SK-N-SH treated with all-trans-retinoic acid at 6 μM for 48 hours (cell line): ENCODE measurements around the gene PLEKHG3.

Source experiments
- ARNTL ChIP-seq: fragments of 450-650 bp; formaldehyde crosslinking; IDR thresholded peaks from 2 replicates; pipeline ENCODE4 v1.5.0; 2020; ENCODE audit warnings: low read depth, mild to moderate bottlenecking, moderate library complexity, borderline replicate concordance
- CSDC2 ChIP-seq: fragments of 250-450 bp; sonication (Bioruptor Pico); IDR thresholded peaks from 2 replicates; pipeline ENCODE4 v1.5.0; 2020; ENCODE audit warnings: mild to moderate bottlenecking, moderate library complexity
- OSR1 ChIP-seq: fragments of 250-450 bp; sonication (Bioruptor Pico); IDR thresholded peaks from 2 replicates; pipeline ENCODE4 v1.8.0; 2022; ENCODE audit warnings: moderate library complexity, mild to moderate bottlenecking, inconsistent platforms
- PPARA ChIP-seq: fragments of 250-450 bp; sonication (Bioruptor Pico); IDR thresholded peaks from 2 replicates; pipeline ENCODE4 v1.5.0; 2020; ENCODE audit warnings: mild to moderate bottlenecking, borderline replicate concordance
- RARB ChIP-seq: fragments of 250-450 bp; sonication (Bioruptor Pico); IDR thresholded peaks from 2 replicates; pipeline ENCODE4 v1.8.0; 2021; ENCODE audit warnings: mild to moderate bottlenecking, moderate library complexity
- ZFP30 ChIP-seq: fragments of 450-650 bp; formaldehyde crosslinking; IDR thresholded peaks from 2 replicates; pipeline ENCODE4 v1.5.0; 2022; ENCODE audit warnings: mild to moderate bottlenecking, moderate library complexity
- ZNF565 ChIP-seq: fragments of 450-650 bp; formaldehyde crosslinking; conservative IDR thresholded peaks from 2 replicates; pipeline ENCODE4 v1.5.0; 2020; ENCODE audit warnings: low read depth, mild to moderate bottlenecking, moderate library complexity
- ZNF70 ChIP-seq: fragments of 450-650 bp; formaldehyde crosslinking; IDR thresholded peaks from 2 replicates; pipeline ENCODE4 v1.5.0; 2020; ENCODE audit warnings: mild to moderate bottlenecking, moderate library complexity
- TF ChIP-seq, protein P1 (sequence below): fragments of 250-450 bp; sonication (Bioruptor Pico); IDR thresholded peaks from 2 replicates; pipeline ENCODE4 v1.5.1; 2021; ENCODE audit warnings: mild to moderate bottlenecking, moderate library complexity
- TF ChIP-seq, protein P2 (sequence below): fragments of 250-450 bp; sonication (Bioruptor Pico); IDR thresholded peaks from 2 replicates; pipeline ENCODE4 v1.8.0; 2021; ENCODE audit warnings: low read depth, mild to moderate bottlenecking, moderate library complexity, borderline replicate concordance
- TF ChIP-seq, protein P3 (sequence below): fragments of 250-450 bp; sonication (Bioruptor Pico); IDR thresholded peaks from 2 replicates; pipeline ENCODE4 v1.8.0; 2020; ENCODE audit warnings: mild to moderate bottlenecking, moderate library complexity, borderline replicate concordance

DNA sequence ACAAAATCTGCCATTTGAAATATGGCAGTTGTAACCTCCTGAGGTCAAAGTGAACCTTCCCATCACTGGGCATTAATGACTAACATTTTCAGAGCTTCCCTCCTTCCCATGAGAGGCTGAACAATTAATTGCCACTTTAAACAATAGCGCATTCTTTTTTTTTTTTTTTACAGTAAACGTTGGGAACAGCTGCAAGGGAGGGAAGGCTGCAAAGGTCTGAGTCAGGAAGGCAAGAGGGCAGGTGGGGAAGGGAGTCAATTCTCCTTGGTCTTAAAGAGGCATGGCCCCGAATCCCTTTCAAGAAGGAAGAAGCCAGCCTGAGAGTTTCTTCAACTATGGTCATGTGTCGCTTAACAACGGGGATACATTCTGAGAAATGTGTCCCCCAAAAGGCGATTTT lies 41.0 kb upstream of the PLEKHG3 start:
- TF ChIP-seq PPARA (CRISPR knock-in tag) (no peak), ARNTL (CRISPR knock-in tag) (no peak), ZNF565 (CRISPR knock-in tag) (no peak), CSDC2 (CRISPR knock-in tag) (no peak), ZNF70 (CRISPR knock-in tag) (no peak), RARB (no peak), OSR1 (CRISPR knock-in tag) (no peak), ZFP30 (CRISPR knock-in tag) (no peak)
- TF ChIP-seq, protein P1, sequence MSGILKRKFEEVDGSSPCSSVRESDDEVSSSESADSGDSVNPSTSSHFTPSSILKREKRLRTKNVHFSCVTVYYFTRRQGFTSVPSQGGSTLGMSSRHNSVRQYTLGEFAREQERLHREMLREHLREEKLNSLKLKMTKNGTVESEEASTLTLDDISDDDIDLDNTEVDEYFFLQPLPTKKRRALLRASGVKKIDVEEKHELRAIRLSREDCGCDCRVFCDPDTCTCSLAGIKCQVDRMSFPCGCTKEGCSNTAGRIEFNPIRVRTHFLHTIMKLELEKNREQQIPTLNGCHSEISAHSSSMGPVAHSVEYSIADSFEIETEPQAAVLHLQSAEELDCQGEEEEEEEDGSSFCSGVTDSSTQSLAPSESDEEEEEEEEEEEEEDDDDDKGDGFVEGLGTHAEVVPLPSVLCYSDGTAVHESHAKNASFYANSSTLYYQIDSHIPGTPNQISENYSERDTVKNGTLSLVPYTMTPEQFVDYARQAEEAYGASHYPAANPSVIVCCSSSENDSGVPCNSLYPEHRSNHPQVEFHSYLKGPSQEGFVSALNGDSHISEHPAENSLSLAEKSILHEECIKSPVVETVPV (CRISPR knock-in tag) = no peak
- TF ChIP-seq, protein P2, sequence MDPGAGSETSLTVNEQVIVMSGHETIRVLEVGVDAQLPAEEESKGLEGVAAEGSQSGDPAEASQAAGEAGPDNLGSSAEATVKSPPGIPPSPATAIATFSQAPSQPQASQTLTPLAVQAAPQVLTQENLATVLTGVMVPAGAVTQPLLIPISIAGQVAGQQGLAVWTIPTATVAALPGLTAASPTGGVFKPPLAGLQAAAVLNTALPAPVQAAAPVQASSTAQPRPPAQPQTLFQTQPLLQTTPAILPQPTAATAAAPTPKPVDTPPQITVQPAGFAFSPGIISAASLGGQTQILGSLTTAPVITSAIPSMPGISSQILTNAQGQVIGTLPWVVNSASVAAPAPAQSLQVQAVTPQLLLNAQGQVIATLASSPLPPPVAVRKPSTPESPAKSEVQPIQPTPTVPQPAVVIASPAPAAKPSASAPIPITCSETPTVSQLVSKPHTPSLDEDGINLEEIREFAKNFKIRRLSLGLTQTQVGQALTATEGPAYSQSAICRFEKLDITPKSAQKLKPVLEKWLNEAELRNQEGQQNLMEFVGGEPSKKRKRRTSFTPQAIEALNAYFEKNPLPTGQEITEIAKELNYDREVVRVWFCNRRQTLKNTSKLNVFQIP (CRISPR knock-in tag) = no peak
- TF ChIP-seq, protein P3, sequence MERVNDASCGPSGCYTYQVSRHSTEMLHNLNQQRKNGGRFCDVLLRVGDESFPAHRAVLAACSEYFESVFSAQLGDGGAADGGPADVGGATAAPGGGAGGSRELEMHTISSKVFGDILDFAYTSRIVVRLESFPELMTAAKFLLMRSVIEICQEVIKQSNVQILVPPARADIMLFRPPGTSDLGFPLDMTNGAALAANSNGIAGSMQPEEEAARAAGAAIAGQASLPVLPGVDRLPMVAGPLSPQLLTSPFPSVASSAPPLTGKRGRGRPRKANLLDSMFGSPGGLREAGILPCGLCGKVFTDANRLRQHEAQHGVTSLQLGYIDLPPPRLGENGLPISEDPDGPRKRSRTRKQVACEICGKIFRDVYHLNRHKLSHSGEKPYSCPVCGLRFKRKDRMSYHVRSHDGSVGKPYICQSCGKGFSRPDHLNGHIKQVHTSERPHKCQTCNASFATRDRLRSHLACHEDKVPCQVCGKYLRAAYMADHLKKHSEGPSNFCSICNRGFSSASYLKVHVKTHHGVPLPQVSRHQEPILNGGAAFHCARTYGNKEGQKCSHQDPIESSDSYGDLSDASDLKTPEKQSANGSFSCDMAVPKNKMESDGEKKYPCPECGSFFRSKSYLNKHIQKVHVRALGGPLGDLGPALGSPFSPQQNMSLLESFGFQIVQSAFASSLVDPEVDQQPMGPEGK (CRISPR knock-in tag) = no peak
